Stimulated activated CD8-positive, alpha-beta memory T cell treated with anti-CD3 and anti-CD28 coated beads, Interleukin-7, amount 100 ng/mL, for 48 hours (primary cell): ENCODE data around the gene PTPN11.
"Not testable (repeated sequence)": the region's sequence is repeated elsewhere in the genome, so short reads cannot be mapped to it uniquely, and the experiment has no call there.

Experiments
- DNase-seq, 2 donors: peaks; one replicate each; pipeline ENCODE4 v3.0.0-alpha.2; 2020; ENCODE audit warnings: low read depth in 1 of 2; ENCODE audit errors: extremely low read depth in 1 of 2

The PTPN11 gene

DNA sequence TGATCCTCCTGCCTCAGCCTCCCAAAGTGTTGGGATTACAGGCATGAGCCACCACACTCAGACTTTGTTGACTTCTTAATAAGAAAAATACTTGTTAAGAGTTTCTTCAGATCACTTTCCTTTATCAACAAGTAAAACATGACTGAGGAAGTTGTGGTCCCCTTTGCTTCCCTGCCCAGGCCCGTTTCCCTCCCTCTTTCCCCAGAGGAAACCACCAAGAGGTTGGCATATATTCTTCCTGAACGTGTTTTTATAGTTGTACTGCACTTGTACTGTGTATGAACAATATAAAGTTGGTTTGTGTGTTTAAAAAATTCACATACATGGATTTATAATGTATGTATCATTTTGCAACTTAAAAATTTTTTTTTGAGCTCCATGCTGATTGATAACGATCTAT, 28.4 kb downstream of the PTPN11 start:
- no peak for DNase-seq

- DNase-seq = not testable (repeated sequence)
These were observed 29.4 kb downstream of the PTPN11 start for GRCh38 chr12:112448165-112448564.

GRCh38 chr12:112450725-112451124, 32.0 kb downstream of the PTPN11 start:
- no peak for DNase-seq

DNA sequence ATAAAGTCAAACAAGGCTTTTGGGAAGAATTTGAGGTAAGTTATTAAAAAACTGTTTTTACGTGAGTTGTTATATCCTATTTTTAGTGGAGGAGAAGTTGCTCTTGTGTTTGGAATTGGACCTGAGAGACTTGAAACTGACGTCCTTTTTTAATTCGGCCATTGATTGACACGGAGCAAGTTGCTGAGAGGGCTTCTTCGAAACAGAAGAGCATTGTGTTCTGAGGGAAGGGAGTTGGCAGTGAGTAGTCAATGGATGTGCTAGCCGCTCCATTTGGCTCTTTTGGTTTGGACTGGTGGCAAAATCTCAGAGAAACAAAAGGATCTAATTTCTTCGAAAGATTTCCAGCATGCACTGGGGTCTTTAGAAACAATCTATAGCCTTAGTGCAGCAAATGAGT, 37.3 kb downstream of the PTPN11 start:
- DNase-seq = no peak

- DNase-seq = not testable (repeated sequence)
These were observed 38.4 kb downstream of the PTPN11 start for GRCh38 chr12:112457142-112457541.

GRCh38 chr12:112458330-112458729, 39.6 kb downstream of the PTPN11 start:
- DNase-seq = no peak

DNA sequence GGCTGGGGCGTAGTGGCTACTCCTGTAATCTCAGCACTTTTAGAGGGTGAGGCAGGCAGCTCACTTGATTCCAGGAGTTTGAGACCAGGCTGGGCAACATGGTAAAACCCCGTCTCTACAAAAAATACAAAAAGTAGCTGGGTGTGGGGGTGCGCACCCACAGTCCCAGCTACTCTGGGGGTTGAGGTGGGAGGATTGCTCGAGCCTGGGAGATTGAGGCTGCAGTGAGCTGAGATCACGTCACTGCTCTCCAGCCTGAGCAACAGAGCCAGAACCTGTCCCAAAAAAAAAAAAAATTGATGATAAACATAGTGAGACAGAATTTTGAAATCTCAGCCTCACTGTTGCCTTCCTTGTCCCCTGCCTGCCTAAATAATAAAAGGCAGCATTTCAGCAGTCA, 40.0 kb downstream of the PTPN11 start:
- DNase-seq = no peak

GRCh38 chr12:112463478-112463877, 44.7 kb downstream of the PTPN11 start:
- DNase-seq = no peak

GRCh38 chr12:112464605-112465004, 45.9 kb downstream of the PTPN11 start:
- no peak for DNase-seq

DNA sequence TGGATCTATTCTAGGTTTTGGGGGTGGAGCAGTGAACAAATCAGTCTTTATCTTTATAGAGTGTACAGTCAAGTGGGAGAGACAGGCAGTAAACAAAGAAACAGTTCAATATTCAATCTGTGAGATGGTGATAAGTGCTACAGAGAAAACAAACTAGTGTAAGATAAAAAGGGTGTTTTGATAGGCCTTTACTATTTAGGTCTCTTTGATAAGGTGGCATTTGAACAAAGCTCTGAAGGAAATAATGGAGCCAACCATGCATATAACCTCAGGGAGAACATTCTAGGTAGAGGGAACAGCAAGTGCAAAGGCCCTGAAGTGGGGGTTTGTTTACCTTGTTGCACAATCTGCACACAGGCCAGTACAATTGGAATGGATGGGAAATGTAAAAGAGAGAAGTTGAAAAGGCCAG, 47.3 kb downstream of the PTPN11 start:
- DNase-seq = no peak

GRCh38 chr12:112466835-112467234, 48.1 kb downstream of the PTPN11 start:
- no peak for DNase-seq

GRCh38 chr12:112468046-112468445, 49.3 kb downstream of the PTPN11 start:
- no peak for DNase-seq

GRCh38 chr12:112473056-112473455, 54.3 kb downstream of the PTPN11 start:
- DNase-seq = no peak

- DNase-seq = no peak
These were observed 60.7 kb downstream of the PTPN11 start for GRCh38 chr12:112479413-112479812.

DNA sequence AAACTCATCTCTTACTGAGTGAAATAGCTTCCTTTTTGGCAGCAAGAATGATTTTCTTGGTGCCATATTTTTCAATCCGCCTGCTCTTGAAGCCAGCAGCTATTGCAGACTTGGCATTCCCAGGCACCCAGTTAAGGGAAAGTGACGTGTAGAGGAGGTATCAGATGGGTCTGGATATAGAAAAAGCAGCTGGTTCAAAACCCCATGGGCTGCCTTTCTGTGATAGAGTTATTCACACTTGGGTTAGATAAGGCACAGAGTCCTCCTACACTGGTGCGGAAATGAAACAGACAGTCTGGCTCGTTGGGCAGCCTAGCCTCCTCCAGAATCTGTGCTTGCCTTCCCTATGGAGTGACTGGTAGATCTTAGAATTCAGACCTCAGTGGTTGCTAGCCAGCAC, 62.2 kb downstream of the PTPN11 start:
- no peak for DNase-seq

DNA sequence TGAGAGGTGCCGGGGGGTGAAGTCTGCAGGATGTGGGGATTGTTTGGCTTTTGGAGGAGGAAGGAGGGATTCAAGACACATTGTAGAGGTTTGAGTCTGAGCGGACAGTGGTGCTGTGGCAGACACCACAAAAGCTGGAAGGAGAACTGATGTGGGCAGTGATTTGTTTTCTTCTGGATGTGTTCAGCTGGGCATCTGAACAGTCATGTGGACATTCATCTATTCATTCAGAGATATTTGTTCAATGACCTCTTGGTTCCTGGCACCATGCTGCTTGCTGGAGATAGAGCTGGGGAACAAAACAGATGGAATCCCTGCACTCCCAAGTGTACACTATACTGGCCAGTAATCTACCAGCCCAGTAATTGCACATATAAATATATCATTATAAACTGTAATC, 64.0 kb downstream of the PTPN11 start:
- DNase-seq = no peak

GRCh38 chr12:112486361-112486760, 67.6 kb downstream of the PTPN11 start:
- no peak for DNase-seq

- DNase-seq = no peak
These were observed 69.6 kb downstream of the PTPN11 start for GRCh38 chr12:112488257-112488876.

- DNase-seq = no peak
These were observed 70.7 kb downstream of the PTPN11 start for GRCh38 chr12:112489456-112489855.

DNA sequence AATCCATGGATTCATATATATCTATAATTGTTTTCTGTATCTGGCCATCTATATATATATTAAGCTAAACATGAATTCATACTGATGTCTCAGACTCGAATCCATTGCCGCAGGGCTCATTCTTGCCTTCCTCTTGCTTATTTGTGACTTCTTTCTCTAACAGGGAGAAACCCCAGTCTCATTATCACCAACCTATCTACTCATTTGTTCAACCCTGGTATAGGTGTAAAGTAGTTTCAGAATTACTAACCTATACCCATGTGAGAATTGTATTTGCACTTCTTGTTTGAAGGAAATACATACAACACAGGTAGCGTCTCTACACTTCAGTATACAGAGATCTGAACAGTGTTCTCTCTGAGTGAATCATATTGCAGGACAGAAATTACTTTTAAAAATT, 77.7 kb downstream of the PTPN11 start:
- DNase-seq = no peak

GRCh38 chr12:112498580-112498979, 79.8 kb downstream of the PTPN11 start:
- DNase-seq = no peak

GRCh38 chr12:112503512-112503911, 84.8 kb downstream of the PTPN11 start:
- no peak for DNase-seq

GRCh38 chr12:112506513-112507166, 87.9 kb downstream of the PTPN11 start:
- DNase-seq = no peak
